Amygdala (tissue), 56 donors: ENCODE results near the gene ABCG2.

ENCODE experiments used
- DNase-seq, 56 donors: peaks; one replicate each; lab custom pipeline; 2025; lab: John Stamatoyannopoulos, UW

ABCG2 gene

GRCh38 chr4:88077911-88078524 lies 80.4 kb downstream of the ABCG2 start:
- DNase-seq = no peak

GRCh38 chr4:88075336-88075735 lies 83.1 kb downstream of the ABCG2 start:
- DNase-seq = no peak

GRCh38 chr4:88070031-88070430 lies 88.4 kb downstream of the ABCG2 start:
- no peak for DNase-seq

GRCh38 chr4:88064410-88064809 lies 94.0 kb downstream of the ABCG2 start:
- no peak for DNase-seq

GRCh38 chr4:88063634-88064296 lies 94.7 kb downstream of the ABCG2 start:
- no peak for DNase-seq

GRCh38 chr4:88062843-88063242 lies 95.6 kb downstream of the ABCG2 start:
- DNase-seq = no peak

- DNase-seq = no peak
Measured at GRCh38 chr4:88062311-88062710, 96.1 kb downstream of the ABCG2 start.

- no peak for DNase-seq
Measured at GRCh38 chr4:88060431-88060830, 98.0 kb downstream of the ABCG2 start.

- DNase-seq = no peak
Measured at GRCh38 chr4:88059766-88060165, 98.7 kb downstream of the ABCG2 start.

GRCh38 chr4:88058295-88058694 lies 100.1 kb downstream of the ABCG2 start:
- no peak for DNase-seq

- DNase-seq = peak in 2 of 56 donors; percentile 1 to 10
Measured at GRCh38 chr4:88054901-88055300, 103.5 kb downstream of the ABCG2 start.

GRCh38 chr4:88054229-88054628 lies 104.2 kb downstream of the ABCG2 start:
- no peak for DNase-seq

- no peak for DNase-seq
Measured at GRCh38 chr4:88045021-88045420, 113.4 kb downstream of the ABCG2 start.

GRCh38 chr4:88043586-88044340 lies 114.7 kb downstream of the ABCG2 start:
- DNase-seq = no peak

GRCh38 chr4:88043001-88043400 lies 115.4 kb downstream of the ABCG2 start:
- no peak for DNase-seq

GRCh38 chr4:88041626-88042025 lies 116.8 kb downstream of the ABCG2 start:
- no peak for DNase-seq

GRCh38 chr4:88040707-88041106 lies 117.7 kb downstream of the ABCG2 start:
- no peak for DNase-seq
